Left renal pelvis (tissue), 4 donors: Measurements from ENCODE around the gene SNAPIN. TPM values are rescaled to one million over a fixed set of nuclear protein-coding genes. Genes with fewer than 3 reads are reported as not detected.
"Not testable (repeated sequence)": the region's sequence is repeated elsewhere in the genome, so short reads cannot be mapped to it uniquely, and the experiment has no call there.

Source experiments
- DNase-seq, 4 donors: peaks; one replicate each; pipeline ENCODE4 v3.0.0-alpha.2; 2013; ENCODE audit warnings: low read depth in 4 of 4, low spot score in 3 of 4
- polyA plus RNA-seq, 4 donors: library from polyadenylated mRNA; unstranded; fragments of 120-200 nt; gene quantifications; one replicate each; pipeline ENCODE4 v1.2.1, GENCODE V29; 2013; ENCODE audit not compliant: insufficient read length in 4 of 4

Gene SNAPIN
- polyA plus RNA-seq, 4 donors = 45.9 to 59.5 (median 52.3) TPM

GRCh38 chr1:153626904-153627714 lies 31.4 kb upstream of the SNAPIN start, which contains the start of gene S100A13:
S100A13 (minus strand) TSS chr1:153627505; CDS start chr1:153626472, 1,033 bp downstream.
- peak; percentile 70 to 83 (median 76) for DNase-seq

- DNase-seq = no peak
Measured at GRCh38 chr1:153627715-153628626, 30.5 kb upstream of the SNAPIN start, which contains the start of gene S100A1. S100A1 (plus strand) TSS chr1:153628434; CDS start chr1:153630522, 2,088 bp downstream.

GRCh38 chr1:153628638-153629342 lies 29.7 kb upstream of the SNAPIN start:
- no peak for DNase-seq

GRCh38 chr1:153629343-153629665 lies 29.2 kb upstream of the SNAPIN start:
- DNase-seq = no peak

GRCh38 chr1:153629971-153630370 lies 28.5 kb upstream of the SNAPIN start:
- no peak for DNase-seq

- no peak for DNase-seq
Measured at GRCh38 chr1:153630384-153630783, 28.1 kb upstream of the SNAPIN start.

GRCh38 chr1:153631047-153632022 lies 27.2 kb upstream of the SNAPIN start:
- no peak for DNase-seq

- no peak for DNase-seq
Measured at GRCh38 chr1:153633161-153633753, 25.2 kb upstream of the SNAPIN start.

- DNase-seq = peak; percentile 97 to 98 (median 98)
Measured at GRCh38 chr1:153633754-153634665, 24.5 kb upstream of the SNAPIN start, which contains the start of gene CHTOP. CHTOP (plus strand) TSS chr1:153634066; CDS start chr1:153636589, 2,523 bp downstream.

- DNase-seq = no peak
Measured at GRCh38 chr1:153635872-153636271, 22.6 kb upstream of the SNAPIN start.

GRCh38 chr1:153636312-153636711 lies 22.2 kb upstream of the SNAPIN start:
- DNase-seq = no peak

GRCh38 chr1:153638261-153638660 lies 20.2 kb upstream of the SNAPIN start:
- no peak for DNase-seq

- DNase-seq = no peak
Measured at GRCh38 chr1:153639280-153639679, 19.2 kb upstream of the SNAPIN start.

GRCh38 chr1:153640213-153640612 lies 18.3 kb upstream of the SNAPIN start:
- DNase-seq = not testable (repeated sequence)

- DNase-seq = no peak
Measured at GRCh38 chr1:153640861-153641260, 17.6 kb upstream of the SNAPIN start.

GRCh38 chr1:153642161-153642560 lies 16.3 kb upstream of the SNAPIN start:
- no peak for DNase-seq

GRCh38 chr1:153643100-153643499 lies 15.4 kb upstream of the SNAPIN start:
- DNase-seq = no peak

GRCh38 chr1:153643816-153644215 lies 14.7 kb upstream of the SNAPIN start:
- DNase-seq = no peak
